T-helper 2 cell (primary cell): Measurements from ENCODE around the gene HOXC13.

ENCODE experiments used
- DNase-seq, 5 experiments: peaks; one replicate each; pipeline versions ENCODE4 v3.0.0 to v3.0.0-alpha.2; 2012 to 2022

Gene HOXC13

GRCh38 chr12:53995378-53996239 lies 57.0 kb downstream of the HOXC13 start:
- no peak for DNase-seq
